ENCODE results near the gene DCLK3.

DNA sequence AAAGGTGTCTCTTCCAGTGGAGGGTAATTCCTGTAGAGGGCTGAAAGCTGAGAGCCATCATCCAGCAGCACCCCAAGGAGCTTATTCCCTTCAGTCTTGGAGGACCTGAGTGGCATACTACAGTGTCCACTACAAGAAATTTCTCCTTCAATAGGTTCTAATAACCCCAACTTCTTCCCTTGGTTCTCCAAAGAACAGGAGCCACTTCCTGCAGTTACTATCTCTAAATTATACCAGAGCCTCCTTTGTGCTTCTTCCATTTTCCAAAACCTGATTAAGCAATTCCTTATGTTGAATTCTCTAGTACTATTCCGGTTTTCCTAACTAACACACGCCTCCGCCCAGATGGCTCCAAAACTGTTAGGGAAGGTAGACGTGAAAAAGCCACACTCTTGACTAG lies 50.4 kb downstream of the DCLK3 start:
- TF ChIP-seq, protein P1, sequence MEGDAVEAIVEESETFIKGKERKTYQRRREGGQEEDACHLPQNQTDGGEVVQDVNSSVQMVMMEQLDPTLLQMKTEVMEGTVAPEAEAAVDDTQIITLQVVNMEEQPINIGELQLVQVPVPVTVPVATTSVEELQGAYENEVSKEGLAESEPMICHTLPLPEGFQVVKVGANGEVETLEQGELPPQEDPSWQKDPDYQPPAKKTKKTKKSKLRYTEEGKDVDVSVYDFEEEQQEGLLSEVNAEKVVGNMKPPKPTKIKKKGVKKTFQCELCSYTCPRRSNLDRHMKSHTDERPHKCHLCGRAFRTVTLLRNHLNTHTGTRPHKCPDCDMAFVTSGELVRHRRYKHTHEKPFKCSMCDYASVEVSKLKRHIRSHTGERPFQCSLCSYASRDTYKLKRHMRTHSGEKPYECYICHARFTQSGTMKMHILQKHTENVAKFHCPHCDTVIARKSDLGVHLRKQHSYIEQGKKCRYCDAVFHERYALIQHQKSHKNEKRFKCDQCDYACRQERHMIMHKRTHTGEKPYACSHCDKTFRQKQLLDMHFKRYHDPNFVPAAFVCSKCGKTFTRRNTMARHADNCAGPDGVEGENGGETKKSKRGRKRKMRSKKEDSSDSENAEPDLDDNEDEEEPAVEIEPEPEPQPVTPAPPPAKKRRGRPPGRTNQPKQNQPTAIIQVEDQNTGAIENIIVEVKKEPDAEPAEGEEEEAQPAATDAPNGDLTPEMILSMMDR (IDR thresholded peaks at IDR 0.05; ENCODE audit: low read length) = no peak
- TF ChIP-seq EZH2 (optimal IDR thresholded peaks at IDR 0.05; ENCODE audit: low read depth, low read length) = no peak
- no peak for TF ChIP-seq EZH2phosphoT487 (IDR thresholded peaks at IDR 0.05; ENCODE audit: low read length)

All from MM.1S (cell line).